Left ventricle myocardium superior (tissue), 1 donor: ENCODE measurements around the gene CXCR5. TPM values are rescaled to one million over a fixed set of nuclear protein-coding genes. Genes with fewer than 3 reads are reported as not detected.
A peak's percentile ranks its signal among the peaks of the same experiment; 100 is the strongest.

Source experiments
- ATAC-seq: fragments of 200-7000 bp; cut with Tn5 transposase; one replicate; pipeline ENCODE4 v1.9.1; 2020; ENCODE audit warnings: mild to moderate bottlenecking, moderate library complexity
- DNase-seq: peaks from one replicate; pipeline ENCODE4 v3.0.0-alpha.2; 2020
- intact Hi-C: fragments of 100-400 bp; cut with micrococcal nuclease; formaldehyde crosslinking; loops from one replicate; pipeline ENCODE4 v1.11.0; 2022
- total RNA-seq: library from RNA; stranded (reverse); fragmentation: NEBNext Ultra II Directional; extraction: Animal tissue kit (Norgen Biotek cat#: 25700); gene quantifications from one replicate; pipeline ENCODE4 v1.2.1, GENCODE V29; 2021
- donor health status: DM: no; HTN: yes; CAD: no; lungs with severe emphysema.

Gene CXCR5
- total RNA-seq, 1 donor from 2014 or later: not detected

DNA sequence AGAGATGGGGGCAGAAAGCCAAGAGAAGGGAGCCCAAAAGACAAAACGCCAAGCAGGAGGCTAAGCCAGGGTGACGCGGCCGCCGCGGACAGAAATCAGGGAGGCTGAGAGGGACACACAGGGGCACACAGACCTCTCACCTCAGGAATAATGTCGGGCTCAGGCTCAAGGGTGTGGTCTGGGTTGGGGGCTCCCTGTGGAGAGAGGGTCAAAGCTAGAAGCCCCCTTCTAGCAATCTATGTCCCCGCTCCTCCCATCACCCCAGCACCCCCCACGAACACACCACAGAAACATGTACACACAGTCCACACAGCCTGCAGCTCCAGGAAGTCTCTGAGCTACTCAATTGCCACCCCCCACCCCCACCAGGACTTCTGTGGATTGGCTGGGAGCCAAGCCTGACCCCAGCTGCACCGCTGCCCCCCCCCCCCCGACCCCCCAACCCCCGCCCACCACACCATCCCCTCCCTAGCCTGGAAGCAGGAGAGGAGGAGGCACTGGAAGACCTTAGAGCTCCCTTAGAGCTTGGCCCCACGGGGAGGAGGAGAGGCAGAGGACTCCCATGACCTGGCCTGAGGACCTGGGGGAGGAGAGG is 35.1 kb downstream of the CXCR5 start:
- DNase-seq (peak; percentile 63), ATAC-seq (no peak)
- intact Hi-C loops: no loop called here

DNA sequence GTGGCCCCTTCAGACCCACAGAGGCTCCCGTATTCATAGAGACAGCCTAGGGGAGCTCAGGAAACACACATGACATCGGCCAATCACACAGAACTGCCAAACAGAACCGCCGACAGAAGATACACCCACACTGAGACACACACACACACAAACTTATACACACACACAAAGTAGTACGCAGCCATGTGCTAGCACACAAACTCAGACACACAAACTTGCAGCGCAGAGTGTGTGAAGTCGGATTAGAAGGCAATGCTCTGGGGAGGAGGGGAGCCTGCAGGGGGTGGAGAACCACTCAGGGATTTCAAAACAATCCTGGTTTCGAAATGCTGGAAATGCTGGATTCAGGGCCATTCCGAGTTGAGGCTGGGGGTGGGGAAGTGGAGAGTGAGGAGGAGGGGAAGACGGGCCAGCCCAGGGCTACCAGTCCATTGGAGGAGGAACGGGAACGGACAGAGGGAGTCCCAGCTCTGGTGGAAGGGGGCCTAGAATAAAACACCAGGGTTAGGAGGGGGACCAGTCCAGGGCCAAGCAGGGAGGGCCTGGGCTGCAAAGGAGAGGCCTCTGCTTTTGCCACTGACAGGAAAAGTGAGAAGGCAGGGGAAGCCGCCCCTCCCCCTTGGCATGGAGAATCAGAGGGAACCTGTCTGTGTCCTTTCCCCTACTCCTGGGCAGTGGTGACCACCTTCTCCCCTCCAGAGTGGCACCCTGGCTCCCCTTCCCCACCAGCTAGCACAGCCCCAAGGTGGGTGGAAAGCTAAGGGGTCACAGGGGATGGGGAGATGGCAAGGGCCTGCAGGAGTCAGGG is 37.6 kb downstream of the CXCR5 start:
- DNase-seq (peak; percentile 72), ATAC-seq (peak; percentile 3)
- intact Hi-C loops: no loop called here

GRCh38 chr11:118921929-118922744 is 38.4 kb downstream of the CXCR5 start:
- intact Hi-C loops: no loop called here
- DNase-seq: peak; percentile 93
- ATAC-seq: peak; percentile 70

DNA sequence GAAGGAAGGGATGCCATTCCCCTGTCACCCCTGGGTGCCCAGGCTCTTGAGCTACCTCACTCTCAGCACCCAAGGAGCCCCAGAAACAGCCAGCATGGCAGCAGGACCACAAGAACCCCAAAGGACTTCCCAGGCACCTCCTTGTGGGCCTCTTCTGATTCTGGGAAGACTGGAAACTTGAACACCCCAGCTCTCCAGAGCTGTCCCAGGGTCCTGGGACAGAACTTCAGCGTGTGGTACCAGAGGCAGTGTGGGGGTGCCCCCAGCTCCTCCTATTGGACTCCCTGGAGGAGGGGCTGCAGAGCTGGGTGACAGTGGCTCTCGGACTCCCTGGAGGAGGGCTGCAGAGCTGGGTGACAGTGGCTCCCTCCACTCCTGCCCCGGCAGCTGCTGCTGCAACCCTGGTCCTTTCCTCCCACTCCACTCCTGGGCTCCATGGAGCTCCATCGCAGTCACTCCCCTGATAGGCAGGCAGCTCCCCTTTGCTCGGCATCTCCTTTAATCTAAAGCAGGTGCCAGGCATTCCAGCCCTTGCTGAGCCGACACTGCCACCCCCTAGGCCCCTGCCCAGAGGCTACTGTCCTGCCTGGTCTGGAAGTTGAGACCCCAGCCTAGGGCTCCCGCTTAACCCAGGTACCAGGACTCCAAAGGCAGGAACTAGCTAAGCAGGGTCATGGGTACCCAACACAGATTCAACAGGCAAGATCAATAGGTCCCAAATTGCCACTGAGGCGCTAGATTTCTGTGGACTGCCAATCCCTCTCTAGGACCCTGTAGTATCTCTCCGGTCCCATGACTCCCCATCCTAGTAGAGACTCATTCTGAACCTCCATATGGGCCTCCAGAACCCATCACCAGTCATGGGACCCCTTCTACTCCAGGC is 39.3 kb downstream of the CXCR5 start:
- intact Hi-C loops: no loop called here
- ATAC-seq: no peak

DNA sequence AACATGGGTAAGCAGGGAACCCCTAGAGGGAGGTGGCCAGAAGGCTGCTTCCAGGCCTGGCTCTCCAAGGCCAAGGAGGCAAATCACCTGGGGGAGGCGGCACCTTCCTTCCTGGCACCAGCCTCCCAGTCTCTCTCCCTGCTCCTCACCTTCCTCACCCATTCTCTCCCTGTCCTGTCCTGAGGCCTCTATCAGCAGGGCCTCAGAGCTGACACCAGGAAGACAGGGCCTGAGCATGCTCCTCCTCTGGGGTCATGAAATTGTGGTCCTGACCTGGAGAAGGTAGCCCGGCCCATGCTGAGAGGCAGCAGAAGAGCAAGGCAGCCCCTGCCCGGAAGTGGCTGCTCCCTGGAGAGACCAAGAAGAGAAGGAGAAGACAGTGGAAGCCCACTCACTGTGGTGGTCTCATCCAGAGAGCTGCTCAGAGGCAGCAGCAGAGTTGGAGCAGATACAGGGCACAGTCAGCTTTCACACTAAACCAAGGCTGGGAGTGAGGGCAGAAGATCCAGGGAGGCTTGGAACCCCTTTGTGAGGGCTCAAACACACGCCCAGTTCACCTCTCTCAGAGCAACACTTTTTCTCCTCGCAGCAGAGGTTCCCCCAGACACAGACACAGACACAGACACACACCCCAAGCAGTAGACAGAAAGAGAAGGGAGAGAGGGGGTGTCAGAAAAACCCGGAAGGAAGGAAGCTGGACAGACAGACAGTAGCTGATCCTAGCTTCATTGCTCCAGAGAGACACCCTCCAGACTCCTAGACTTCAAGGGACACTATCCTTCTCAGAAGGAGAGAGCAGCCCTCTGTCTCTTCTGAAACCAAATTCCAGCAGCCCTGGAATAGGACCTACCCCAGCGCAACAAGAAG is 40.3 kb downstream of the CXCR5 start:
- ATAC-seq (no peak), DNase-seq (peak; percentile 37)
- intact Hi-C loops: no loop called here

More for the DNA sequence above, 39.3 kb downstream of the CXCR5 start:
- no peak for DNase-seq

GRCh38 chr11:118924591-118925585 is 41.2 kb downstream of the CXCR5 start:
- ATAC-seq (no peak), DNase-seq (peak; percentile 69)
- intact Hi-C loops: no loop called here

DNA sequence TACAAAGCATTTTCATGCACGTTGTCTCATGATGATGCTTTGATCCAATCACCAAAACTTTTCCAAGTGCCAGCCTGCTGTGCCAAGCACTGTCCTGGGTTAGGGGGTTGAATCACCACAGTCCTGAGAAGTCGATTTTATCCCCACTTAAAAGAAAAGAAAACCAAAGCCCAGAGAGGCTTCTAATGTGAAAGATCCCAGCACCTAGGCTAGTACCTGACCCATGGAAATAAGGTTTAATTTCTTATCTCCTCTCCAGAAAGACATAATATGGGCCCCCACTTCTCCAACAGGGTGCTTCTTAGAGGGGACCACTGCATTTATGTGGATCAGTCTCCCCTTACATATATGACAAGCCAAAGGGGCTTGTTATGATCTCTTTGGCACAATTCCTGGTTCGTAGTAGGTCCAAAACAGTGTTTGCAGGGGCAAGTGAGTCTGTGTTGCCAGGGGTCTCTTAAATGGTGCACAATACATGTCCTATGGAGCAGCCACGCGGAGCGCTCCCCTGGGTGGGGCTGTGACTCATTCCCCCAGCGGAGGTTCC is 43.9 kb downstream of the CXCR5 start:
- intact Hi-C loops: no loop called here
- DNase-seq (no peak), ATAC-seq (no peak)

DNA sequence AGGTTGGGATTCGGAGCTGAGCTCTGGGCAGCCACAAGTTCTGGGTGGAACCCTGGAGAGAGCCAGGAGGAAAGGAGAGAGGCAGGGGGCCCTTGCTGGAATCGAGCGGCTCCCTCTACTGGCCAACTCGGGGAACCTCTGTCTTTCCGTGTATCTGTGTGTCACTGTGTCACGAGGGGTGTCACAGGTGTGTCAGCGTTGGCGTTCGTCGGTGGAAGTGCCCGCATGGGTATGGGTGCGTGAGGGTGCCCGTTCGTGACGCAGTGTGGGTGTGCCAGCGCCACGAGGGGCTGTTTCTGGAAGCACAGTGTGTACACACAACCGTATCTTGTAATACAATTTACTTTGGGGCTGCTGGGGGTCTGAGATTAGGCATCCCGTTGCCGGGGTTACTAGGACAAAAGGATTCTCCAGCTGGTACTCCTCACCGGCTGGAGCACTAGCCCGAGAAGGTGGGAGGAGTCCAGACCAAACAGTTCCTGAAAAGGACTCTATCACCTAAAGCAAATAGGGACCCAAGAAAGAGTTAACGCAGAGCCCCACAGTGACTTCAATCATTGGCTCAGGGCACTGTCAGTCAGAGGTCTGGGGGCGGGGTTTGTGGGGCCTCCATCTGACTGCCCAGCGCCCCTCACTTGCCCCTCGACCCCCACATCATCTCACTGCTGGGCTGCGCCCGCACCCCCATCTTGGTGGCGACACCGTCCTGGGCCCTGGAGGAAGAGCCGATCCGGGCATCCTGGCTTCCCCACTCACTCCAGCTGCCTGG is 44.6 kb downstream of the CXCR5 start:
- intact Hi-C loops: no loop called here
- ATAC-seq (peak; percentile 73), DNase-seq (peak; percentile 90)

DNA sequence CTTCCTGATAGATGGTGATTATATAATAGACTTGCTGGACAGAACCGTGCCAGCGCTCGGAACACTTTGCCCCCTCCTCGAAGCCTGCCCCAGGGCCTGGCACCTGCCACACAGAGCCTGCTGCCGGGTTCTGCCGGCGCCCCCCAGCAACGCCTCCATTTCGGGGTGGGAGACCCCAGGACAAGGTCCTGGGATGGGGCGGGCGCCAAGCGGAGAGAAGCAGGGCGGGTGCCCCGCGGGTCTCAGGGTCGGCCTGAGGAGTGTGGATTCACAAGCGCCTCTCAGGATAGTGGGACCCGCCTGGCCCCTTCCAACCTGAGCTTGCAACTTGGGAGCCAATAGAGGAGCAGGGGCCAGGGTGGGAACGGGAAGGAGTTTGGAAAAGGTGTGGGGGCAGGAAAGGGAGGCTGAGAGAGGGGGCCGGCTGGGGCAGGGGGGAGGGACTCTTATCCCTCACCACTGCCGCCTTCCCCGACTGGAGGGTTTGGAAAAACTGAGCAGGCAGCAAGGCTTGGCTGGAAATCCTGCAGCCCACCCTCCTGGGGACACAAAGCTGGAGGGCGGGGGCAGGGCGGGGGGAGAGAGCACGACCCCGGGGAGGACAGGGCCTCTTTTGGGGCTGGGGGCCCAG is 45.3 kb downstream of the CXCR5 start:
- intact Hi-C loops: no loop called here
- peak; percentile 62 for ATAC-seq
- no peak for DNase-seq

GRCh38 chr11:118929501-118930093 is 45.9 kb downstream of the CXCR5 start:
- intact Hi-C loops: no loop called here
- DNase-seq (peak; percentile 84), ATAC-seq (peak; percentile 57)

- intact Hi-C loops: no loop called here
- DNase-seq (peak; percentile 85), ATAC-seq (peak; percentile 23)
Observed at GRCh38 chr11:118930094-118930712, 46.5 kb downstream of the CXCR5 start.

- ATAC-seq: no peak
- no peak for DNase-seq
- intact Hi-C loops: no loop called here
Observed at GRCh38 chr11:118931571-118931970, 47.9 kb downstream of the CXCR5 start.

DNA sequence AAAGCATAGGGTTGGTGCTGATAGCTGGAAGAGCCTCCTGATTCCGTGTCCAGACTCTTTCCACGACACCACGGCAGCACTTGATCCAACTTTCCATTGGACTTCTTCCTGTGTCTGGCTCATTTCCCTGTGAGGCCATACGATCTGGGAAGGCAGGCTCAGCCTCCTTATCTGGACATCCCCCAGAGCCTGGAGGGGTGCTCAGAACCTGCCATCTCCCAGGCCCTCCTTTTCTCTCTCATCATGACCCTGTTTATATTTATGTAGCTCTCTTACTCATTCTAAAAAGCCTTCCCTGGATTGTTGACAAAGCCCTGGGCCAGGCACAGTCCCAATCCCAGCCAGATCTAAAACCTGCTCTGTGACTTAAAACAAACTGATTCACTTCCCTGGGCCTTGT is 49.8 kb downstream of the CXCR5 start:
- DNase-seq (no peak), ATAC-seq (peak; percentile 47)
- intact Hi-C loops: no loop called here

GRCh38 chr11:118935376-118935775 is 51.7 kb downstream of the CXCR5 start:
- DNase-seq: no peak
- no peak for ATAC-seq
- intact Hi-C loops: no loop called here
